ENCODE data around the gene CDK2. TPM values are rescaled to one million over a fixed set of nuclear protein-coding genes. Genes with fewer than 3 reads are reported as not detected.

CDK2 gene
- total and polyA plus RNA-seq, 8 donors, result 4.1 to 124 (median 15.0) TPM

GRCh38 chr12:55925371-55925770 lies 41.3 kb upstream of the CDK2 start:
- Histone ChIP-seq H3K9me3 (no peaks in the 10 kb centered on the region), H3K27me3 (no peaks in the 10 kb centered on the region), H3K4me3 (no peak overlapping the region), H3K27ac (no peak overlapping the region), H3K4me1 (peaks cover 22 to 68% (median 54%) of the 10 kb centered on the region in 4 donors), H3K36me3 (peaks cover 0 to 21% (median 17%) of the 10 kb centered on the region in 4 donors)
- 76 to 87% (median 78%) methylated on average over 4 of the region's 4 CpGs for WGBS, 5 donors
- intact Hi-C loops (cut with DNase I; ENCODE audit: low total_unique reads), result no loop called here
- no peak for DNase-seq
- TF ChIP-seq CTCF (IDR thresholded peaks at IDR 0.05) (no peak), POLR2AphosphoS5 (IDR thresholded peaks at IDR 0.05) (no peak), POLR2A (IDR thresholded peaks at IDR 0.05) (no peak), EP300 (IDR thresholded peaks at IDR 0.05) (no peak)

GRCh38 chr12:55925870-55926737 lies 40.5 kb upstream of the CDK2 start:
- no peak for DNase-seq
- Histone ChIP-seq H3K9me3 (no peaks in the 10 kb centered on the region), H3K27me3 (no peaks in the 10 kb centered on the region), H3K36me3 (peaks cover 0 to 21% (median 17%) of the 10 kb centered on the region in 4 donors), H3K4me1 (peaks cover 29 to 72% (median 59%) of the 10 kb centered on the region in 4 donors), H3K4me3 (peak overlapping the region; percentile 75 to 90 (median 88)), H3K27ac (peak overlapping the region; percentile 90 to 99 (median 96))
- no peak for TF ChIP-seq EP300 (IDR thresholded peaks at IDR 0.05)
- TF ChIP-seq POLR2A (IDR thresholded peaks at IDR 0.05), result no peak
- no peak for TF ChIP-seq POLR2AphosphoS5 (IDR thresholded peaks at IDR 0.05)
- no peak for TF ChIP-seq CTCF (IDR thresholded peaks at IDR 0.05)
- WGBS, 5 donors, result 7 to 11% (median 9%) methylated on average over 10 of the region's 10 CpGs
- intact Hi-C loops (cut with DNase I; ENCODE audit: low total_unique reads), result no loop called here

- 0 to 2% (median 0%) methylated on average over 33 to 42 of the region's 42 CpGs for WGBS, 5 donors
- H3K36me3 ChIP-seq, result peaks cover 0 to 17% (median 13%) of the 10 kb centered on the region in 4 donors
- peak; percentile 90 to 98 for DNase-seq
- H3K27me3 ChIP-seq, result no peaks in the 10 kb centered on the region
- intact Hi-C loops (cut with DNase I; ENCODE audit: low total_unique reads), result no loop called here
- peak overlapping the region; percentile 90 to 99 (median 96) for H3K27ac ChIP-seq
- H3K4me3 ChIP-seq, result peak overlapping the region; percentile 75 to 90 (median 88)
- TF ChIP-seq POLR2A (IDR thresholded peaks at IDR 0.05) (no peak), CTCF (IDR thresholded peaks at IDR 0.05) (peak in 5 of 7 experiments; percentile 55 to 69 (median 60)), POLR2AphosphoS5 (IDR thresholded peaks at IDR 0.05) (peak in 2 of 3 donors; percentile 60 to 74), EP300 (IDR thresholded peaks at IDR 0.05) (no peak)
- H3K4me1 ChIP-seq, result peaks cover 33 to 70% (median 58%) of the 10 kb centered on the region in 4 donors
- no peaks in the 10 kb centered on the region for H3K9me3 ChIP-seq
Measured at GRCh38 chr12:55926738-55927587, 39.7 kb upstream of the CDK2 start.

Measured in stomach (tissue), 9 donors.